ENCODE data around the gene DPYSL5.

DPYSL5 gene

GRCh38 chr2:26884486-26884885 is 36.6 kb downstream of the DPYSL5 start:
- Histone ChIP-seq H3K4me3 (ENCODE audit: low read depth in 1 of 5, low read length in 5 of 5) (no peak overlapping the region), H3K27me3 (ENCODE audit: control insufficient read depth in 5 of 5, insufficient read depth in 4 of 5, low read length in 5 of 5) (peaks cover 0 to 16% (median 12%) of the 10 kb centered on the region in 5 donors), H3K9ac (ENCODE audit: low read length in 5 of 5) (no peak overlapping the region), H3K36me3 (ENCODE audit: control insufficient read depth in 5 of 5, insufficient read depth in 5 of 5, low read length in 5 of 5) (no peaks in the 10 kb centered on the region), H3K4me1 (ENCODE audit: control insufficient read depth in 5 of 5, insufficient read depth in 5 of 5, low read length in 5 of 5) (peaks cover 0 to 7% (median 0%) of the 10 kb centered on the region in 5 donors), H3K27ac (ENCODE audit: low read depth, low read length) (no peak overlapping the region), H3K9me3 (ENCODE audit: control insufficient read depth in 5 of 5, low read length in 5 of 5) (no peaks in the 10 kb centered on the region)

- no peak overlapping the region for H3K27ac ChIP-seq (ENCODE audit: low read depth, low read length)
- no peak overlapping the region for H3K4me3 ChIP-seq (ENCODE audit: low read depth in 1 of 5, low read length in 5 of 5)
- no peaks in the 10 kb centered on the region for H3K36me3 ChIP-seq (ENCODE audit: control insufficient read depth in 5 of 5, insufficient read depth in 5 of 5, low read length in 5 of 5)
- no peak overlapping the region for H3K9ac ChIP-seq (ENCODE audit: low read length in 5 of 5)
- H3K27me3 ChIP-seq (ENCODE audit: control insufficient read depth in 5 of 5, insufficient read depth in 4 of 5, low read length in 5 of 5): peaks cover 0 to 13% (median 5%) of the 10 kb centered on the region in 5 donors
- H3K9me3 ChIP-seq (ENCODE audit: control insufficient read depth in 5 of 5, low read length in 5 of 5): no peaks in the 10 kb centered on the region
- H3K4me1 ChIP-seq (ENCODE audit: control insufficient read depth in 5 of 5, insufficient read depth in 5 of 5, low read length in 5 of 5): peaks cover 0 to 7% (median 0%) of the 10 kb centered on the region in 5 donors
Measured at GRCh38 chr2:26885651-26886329, 37.9 kb downstream of the DPYSL5 start.

- Histone ChIP-seq H3K4me3 (ENCODE audit: low read depth in 1 of 5, low read length in 5 of 5) (no peak overlapping the region), H3K9ac (ENCODE audit: low read length in 5 of 5) (no peak overlapping the region), H3K36me3 (ENCODE audit: control insufficient read depth in 5 of 5, insufficient read depth in 5 of 5, low read length in 5 of 5) (no peaks in the 10 kb centered on the region), H3K9me3 (ENCODE audit: control insufficient read depth in 5 of 5, low read length in 5 of 5) (no peaks in the 10 kb centered on the region), H3K27ac (ENCODE audit: low read depth, low read length) (no peak overlapping the region), H3K27me3 (ENCODE audit: control insufficient read depth in 5 of 5, insufficient read depth in 4 of 5, low read length in 5 of 5) (peaks cover 0 to 6% (median 0%) of the 10 kb centered on the region in 5 donors), H3K4me1 (ENCODE audit: control insufficient read depth in 5 of 5, insufficient read depth in 5 of 5, low read length in 5 of 5) (peaks cover 0 to 7% (median 0%) of the 10 kb centered on the region in 5 donors)
Measured at GRCh38 chr2:26886736-26887135, 38.8 kb downstream of the DPYSL5 start.

- no peak overlapping the region for H3K9ac ChIP-seq (ENCODE audit: low read length in 5 of 5)
- no peaks in the 10 kb centered on the region for H3K36me3 ChIP-seq (ENCODE audit: control insufficient read depth in 5 of 5, insufficient read depth in 5 of 5, low read length in 5 of 5)
- peaks cover 0 to 7% (median 0%) of the 10 kb centered on the region in 5 donors for H3K4me1 ChIP-seq (ENCODE audit: control insufficient read depth in 5 of 5, insufficient read depth in 5 of 5, low read length in 5 of 5)
- no peak overlapping the region for H3K4me3 ChIP-seq (ENCODE audit: low read depth in 1 of 5, low read length in 5 of 5)
- H3K27ac ChIP-seq (ENCODE audit: low read depth, low read length): no peak overlapping the region
- peaks cover 0 to 6% (median 0%) of the 10 kb centered on the region in 5 donors for H3K27me3 ChIP-seq (ENCODE audit: control insufficient read depth in 5 of 5, insufficient read depth in 4 of 5, low read length in 5 of 5)
- H3K9me3 ChIP-seq (ENCODE audit: control insufficient read depth in 5 of 5, low read length in 5 of 5): no peaks in the 10 kb centered on the region
Measured at GRCh38 chr2:26887151-26887550, 39.2 kb downstream of the DPYSL5 start.

- Histone ChIP-seq H3K27me3 (ENCODE audit: control insufficient read depth in 5 of 5, insufficient read depth in 4 of 5, low read length in 5 of 5) (no peaks in the 10 kb centered on the region), H3K4me1 (ENCODE audit: control insufficient read depth in 5 of 5, insufficient read depth in 5 of 5, low read length in 5 of 5) (peaks cover 0 to 7% (median 0%) of the 10 kb centered on the region in 5 donors), H3K27ac (ENCODE audit: low read depth, low read length) (no peak overlapping the region), H3K9me3 (ENCODE audit: control insufficient read depth in 5 of 5, low read length in 5 of 5) (peaks cover 0 to 4% (median 0%) of the 10 kb centered on the region in 5 donors), H3K9ac (ENCODE audit: low read length in 5 of 5) (no peak overlapping the region), H3K36me3 (ENCODE audit: control insufficient read depth in 5 of 5, insufficient read depth in 5 of 5, low read length in 5 of 5) (no peaks in the 10 kb centered on the region), H3K4me3 (ENCODE audit: low read depth in 1 of 5, low read length in 5 of 5) (no peak overlapping the region)
Measured at GRCh38 chr2:26889796-26890195, 41.9 kb downstream of the DPYSL5 start.

- no peak overlapping the region for H3K27ac ChIP-seq (ENCODE audit: low read depth, low read length)
- no peak overlapping the region for H3K9ac ChIP-seq (ENCODE audit: low read length in 5 of 5)
- no peak overlapping the region for H3K4me3 ChIP-seq (ENCODE audit: low read depth in 1 of 5, low read length in 5 of 5)
- no peaks in the 10 kb centered on the region for H3K36me3 ChIP-seq (ENCODE audit: control insufficient read depth in 5 of 5, insufficient read depth in 5 of 5, low read length in 5 of 5)
- H3K9me3 ChIP-seq (ENCODE audit: control insufficient read depth in 5 of 5, low read length in 5 of 5): peaks cover 0 to 8% (median 0%) of the 10 kb centered on the region in 5 donors
- peaks cover 0 to 7% (median 0%) of the 10 kb centered on the region in 5 donors for H3K4me1 ChIP-seq (ENCODE audit: control insufficient read depth in 5 of 5, insufficient read depth in 5 of 5, low read length in 5 of 5)
- H3K27me3 ChIP-seq (ENCODE audit: control insufficient read depth in 5 of 5, insufficient read depth in 4 of 5, low read length in 5 of 5): no peaks in the 10 kb centered on the region
Measured at GRCh38 chr2:26890341-26891000, 42.5 kb downstream of the DPYSL5 start.

GRCh38 chr2:26892133-26892532 is 44.2 kb downstream of the DPYSL5 start:
- Histone ChIP-seq H3K9ac (ENCODE audit: low read length in 5 of 5) (no peak overlapping the region), H3K27ac (ENCODE audit: low read depth, low read length) (no peak overlapping the region), H3K27me3 (ENCODE audit: control insufficient read depth in 5 of 5, insufficient read depth in 4 of 5, low read length in 5 of 5) (no peaks in the 10 kb centered on the region), H3K4me1 (ENCODE audit: control insufficient read depth in 5 of 5, insufficient read depth in 5 of 5, low read length in 5 of 5) (peaks cover 0 to 3% (median 0%) of the 10 kb centered on the region in 5 donors), H3K4me3 (ENCODE audit: low read depth in 1 of 5, low read length in 5 of 5) (no peak overlapping the region), H3K9me3 (ENCODE audit: control insufficient read depth in 5 of 5, low read length in 5 of 5) (peaks cover 0 to 8% (median 0%) of the 10 kb centered on the region in 5 donors), H3K36me3 (ENCODE audit: control insufficient read depth in 5 of 5, insufficient read depth in 5 of 5, low read length in 5 of 5) (no peaks in the 10 kb centered on the region)

GRCh38 chr2:26892922-26893524 is 45.1 kb downstream of the DPYSL5 start:
- H3K27ac ChIP-seq (ENCODE audit: low read depth, low read length): no peak overlapping the region
- peaks cover 0 to 8% (median 0%) of the 10 kb centered on the region in 5 donors for H3K9me3 ChIP-seq (ENCODE audit: control insufficient read depth in 5 of 5, low read length in 5 of 5)
- H3K4me1 ChIP-seq (ENCODE audit: control insufficient read depth in 5 of 5, insufficient read depth in 5 of 5, low read length in 5 of 5): no peaks in the 10 kb centered on the region
- H3K27me3 ChIP-seq (ENCODE audit: control insufficient read depth in 5 of 5, insufficient read depth in 4 of 5, low read length in 5 of 5): no peaks in the 10 kb centered on the region
- no peak overlapping the region for H3K9ac ChIP-seq (ENCODE audit: low read length in 5 of 5)
- no peak overlapping the region for H3K4me3 ChIP-seq (ENCODE audit: low read depth in 1 of 5, low read length in 5 of 5)
- H3K36me3 ChIP-seq (ENCODE audit: control insufficient read depth in 5 of 5, insufficient read depth in 5 of 5, low read length in 5 of 5): no peaks in the 10 kb centered on the region

GRCh38 chr2:26894136-26894535 is 46.2 kb downstream of the DPYSL5 start:
- Histone ChIP-seq H3K36me3 (ENCODE audit: control insufficient read depth in 5 of 5, insufficient read depth in 5 of 5, low read length in 5 of 5) (no peaks in the 10 kb centered on the region), H3K9ac (ENCODE audit: low read length in 5 of 5) (no peak overlapping the region), H3K27me3 (ENCODE audit: control insufficient read depth in 5 of 5, insufficient read depth in 4 of 5, low read length in 5 of 5) (peaks cover 0 to 2% (median 0%) of the 10 kb centered on the region in 5 donors), H3K4me1 (ENCODE audit: control insufficient read depth in 5 of 5, insufficient read depth in 5 of 5, low read length in 5 of 5) (no peaks in the 10 kb centered on the region), H3K9me3 (ENCODE audit: control insufficient read depth in 5 of 5, low read length in 5 of 5) (peaks cover 0 to 8% (median 0%) of the 10 kb centered on the region in 5 donors), H3K27ac (ENCODE audit: low read depth, low read length) (no peak overlapping the region), H3K4me3 (ENCODE audit: low read depth in 1 of 5, low read length in 5 of 5) (no peak overlapping the region)

Data from subcutaneous abdominal adipose tissue (tissue), 5 donors.